MM.1S (cell line): ENCODE data around the gene CIDEC.

ENCODE experiments used
- DNase-seq: peaks from one replicate; pipeline ENCODE4 v3.0.0-alpha.2; 2015
- H2AFZ ChIP-seq: fragments of 300-600 bp; sonication (generic); 2 replicates; pipeline ENCODE4 v1.6.0; 2016; ENCODE audit warnings: antibody characterized with exemption, low read length
- H3F3A ChIP-seq: fragments of 300-600 bp; sonication (generic); 2 replicates; pipeline ENCODE4 v1.6.1; 2016; ENCODE audit warnings: mild to moderate bottlenecking, antibody characterized with exemption, low read length, moderate library complexity, mixed read lengths; ENCODE audit not compliant: insufficient read depth
- H3K27ac ChIP-seq: fragments of 300-600 bp; sonication (generic); 2 replicates; pipeline ENCODE4 v1.5.1; 2016; ENCODE audit warnings: mild to moderate bottlenecking, low read length
- H3K27me3 ChIP-seq: fragments of 300-600 bp; sonication (generic); replicated peaks from 2 replicates; pipeline ENCODE4 v1.6.0; 2016; ENCODE audit warnings: low read length; ENCODE audit not compliant: insufficient read depth
- H3K36me3 ChIP-seq: fragments of 300-600 bp; sonication (generic); replicated peaks from 2 replicates; pipeline ENCODE4 v1.6.1; 2016; ENCODE audit warnings: mild to moderate bottlenecking, low read length, mixed read lengths; ENCODE audit not compliant: insufficient read depth
- H3K4me1 ChIP-seq: fragments of 300-600 bp; sonication (generic); 2 replicates; pipeline ENCODE4 v1.6.1; 2016; ENCODE audit warnings: low read length, mixed read lengths
- H3K4me2 ChIP-seq: fragments of 300-600 bp; sonication (generic); 2 replicates; pipeline ENCODE4 v1.6.0; 2016; ENCODE audit warnings: low read depth, low read length
- H3K4me3 ChIP-seq: fragments of 300-600 bp; sonication (generic); 2 replicates; pipeline ENCODE4 v1.5.1; 2016; ENCODE audit warnings: low read length, mixed read lengths
- H3K79me2 ChIP-seq: fragments of 300-600 bp; sonication (generic); 2 replicates; pipeline ENCODE4 v1.6.1; 2016; ENCODE audit warnings: mixed run types, low read length, mixed read lengths
- H3K9ac ChIP-seq: fragments of 300-600 bp; sonication (generic); 2 replicates; pipeline ENCODE4 v1.6.1; 2016; ENCODE audit warnings: low read length, mixed read lengths
- H3K9me2 ChIP-seq: fragments of 300-600 bp; sonication (generic); replicated peaks from 2 replicates; pipeline ENCODE4 v1.6.1; 2016; ENCODE audit warnings: mild to moderate bottlenecking, low read length, mixed read lengths; ENCODE audit not compliant: insufficient read depth
- H3K9me3 ChIP-seq: fragments of 300-600 bp; sonication (generic); replicated peaks from 2 replicates; pipeline ENCODE4 v1.6.1; 2016; ENCODE audit warnings: mild to moderate bottlenecking, low read length, mixed read lengths; ENCODE audit not compliant: insufficient read depth
- H4K20me1 ChIP-seq: fragments of 300-600 bp; sonication (generic); 2 replicates; pipeline ENCODE4 v1.6.1; 2016; ENCODE audit warnings: mild to moderate bottlenecking, low read length, moderate library complexity, mixed read lengths; ENCODE audit not compliant: insufficient read depth
- EZH2 ChIP-seq: fragments of 300-600 bp; sonication (generic); optimal IDR thresholded peaks from 2 replicates; pipeline ENCODE3; 2017; ENCODE audit warnings: low read depth, mild to moderate bottlenecking, antibody characterized with exemption, low read length, mixed read lengths
- EZH2phosphoT487 ChIP-seq: fragments of 300-600 bp; sonication (generic); IDR thresholded peaks from 2 replicates; pipeline ENCODE4 v1.6.1; 2018; ENCODE audit warnings: antibody characterized with exemption, low read length
- TF ChIP-seq, protein P1 (sequence below): fragments of 300-600 bp; sonication (generic); IDR thresholded peaks from 2 replicates; pipeline ENCODE4 v1.5.1; 2016; ENCODE audit warnings: antibody characterized with exemption, low read length, mixed read lengths

The CIDEC gene

DNA sequence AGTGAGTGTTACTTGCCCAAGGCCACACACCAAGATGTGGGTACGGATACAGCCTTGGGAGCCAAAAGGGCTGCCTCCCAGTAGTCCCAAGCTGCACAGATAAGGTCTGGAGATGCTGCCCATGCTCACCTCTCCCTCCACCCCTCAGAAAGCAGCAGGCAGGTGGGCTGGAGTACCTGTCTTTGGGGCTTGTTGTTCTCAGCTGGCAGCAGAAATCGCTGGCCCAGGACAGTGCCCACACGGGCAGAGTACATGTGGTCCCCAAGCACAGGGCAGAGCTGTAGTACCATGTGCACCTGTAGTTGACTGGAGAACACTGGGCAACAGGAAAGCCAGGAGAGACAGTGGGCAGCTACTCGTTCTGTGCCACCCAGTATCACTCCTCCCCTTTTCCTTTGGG lies 41.2 kb downstream of the CIDEC start:
- Histone ChIP-seq H3K9me2 (no peaks in the 10 kb centered on the region), H3F3A (peaks cover 5% of the 10 kb centered on the region; the same call in 1 of the 2 replicates), H3K4me1 (no peaks in the 10 kb centered on the region), H3K9me3 (no peaks in the 10 kb centered on the region), H3K4me3 (no peak overlapping the region), H3K27me3 (no peaks in the 10 kb centered on the region), H3K27ac (no peak overlapping the region), H3K4me2 (no peak overlapping the region), H3K36me3 (no peaks in the 10 kb centered on the region), H3K79me2 (0 out of 2 replicates have a peak, but pooled peaks cover 13% of the 10 kb centered on the region), H2AFZ (no peak overlapping the region), H3K9ac (no peak overlapping the region), H4K20me1 (no peaks in the 10 kb centered on the region)
- TF ChIP-seq, protein P1, sequence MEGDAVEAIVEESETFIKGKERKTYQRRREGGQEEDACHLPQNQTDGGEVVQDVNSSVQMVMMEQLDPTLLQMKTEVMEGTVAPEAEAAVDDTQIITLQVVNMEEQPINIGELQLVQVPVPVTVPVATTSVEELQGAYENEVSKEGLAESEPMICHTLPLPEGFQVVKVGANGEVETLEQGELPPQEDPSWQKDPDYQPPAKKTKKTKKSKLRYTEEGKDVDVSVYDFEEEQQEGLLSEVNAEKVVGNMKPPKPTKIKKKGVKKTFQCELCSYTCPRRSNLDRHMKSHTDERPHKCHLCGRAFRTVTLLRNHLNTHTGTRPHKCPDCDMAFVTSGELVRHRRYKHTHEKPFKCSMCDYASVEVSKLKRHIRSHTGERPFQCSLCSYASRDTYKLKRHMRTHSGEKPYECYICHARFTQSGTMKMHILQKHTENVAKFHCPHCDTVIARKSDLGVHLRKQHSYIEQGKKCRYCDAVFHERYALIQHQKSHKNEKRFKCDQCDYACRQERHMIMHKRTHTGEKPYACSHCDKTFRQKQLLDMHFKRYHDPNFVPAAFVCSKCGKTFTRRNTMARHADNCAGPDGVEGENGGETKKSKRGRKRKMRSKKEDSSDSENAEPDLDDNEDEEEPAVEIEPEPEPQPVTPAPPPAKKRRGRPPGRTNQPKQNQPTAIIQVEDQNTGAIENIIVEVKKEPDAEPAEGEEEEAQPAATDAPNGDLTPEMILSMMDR, result no peak
- no peak for DNase-seq

DNA sequence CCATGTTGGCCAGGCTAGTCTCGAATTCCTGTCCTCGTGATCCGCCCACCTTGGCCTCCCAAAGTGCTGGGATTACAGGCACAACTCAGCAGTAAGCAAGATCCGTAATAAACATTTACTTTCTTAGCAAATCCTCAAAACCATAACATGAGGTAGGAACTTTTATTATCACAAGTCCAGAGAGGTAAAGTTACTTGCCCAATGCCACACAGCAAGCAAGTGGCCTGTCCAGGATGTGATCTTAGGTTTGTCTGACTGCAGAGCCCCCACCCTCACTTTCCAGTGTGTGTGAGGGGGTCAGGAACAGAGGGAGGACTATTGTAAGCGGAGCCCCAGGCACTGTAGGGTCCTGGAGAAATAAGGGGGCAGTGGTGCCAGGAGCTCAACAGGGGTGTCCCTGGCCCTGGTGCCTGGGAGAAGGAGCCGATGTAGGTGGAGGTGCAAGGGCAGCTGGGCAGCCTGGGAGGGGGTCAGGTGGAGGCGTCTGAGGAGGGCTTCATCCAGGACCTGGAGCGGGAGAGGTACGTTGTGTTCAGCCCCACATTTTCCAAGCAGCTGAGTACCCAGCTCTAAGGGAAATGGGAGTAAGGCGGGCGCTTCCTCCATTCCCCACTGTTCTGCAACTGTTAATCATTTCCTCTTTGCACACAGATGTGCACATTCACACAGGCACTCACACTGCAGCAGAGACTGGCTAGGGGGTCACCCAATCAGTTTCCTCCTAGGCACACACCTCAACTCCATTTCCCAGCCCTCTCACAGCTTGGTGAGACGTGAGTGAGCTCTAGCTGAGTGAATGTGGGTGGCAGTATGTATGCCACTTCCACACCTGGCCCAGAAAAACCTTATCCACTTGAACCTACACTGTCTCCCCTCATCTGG lies 42.1 kb downstream of the CIDEC start:
- Histone ChIP-seq H3F3A (no peaks in the 10 kb centered on the region), H3K27ac (no peak overlapping the region), H3K4me3 (no peak overlapping the region), H3K9me2 (no peaks in the 10 kb centered on the region), H3K9me3 (no peaks in the 10 kb centered on the region), H2AFZ (no peak overlapping the region), H4K20me1 (no peaks in the 10 kb centered on the region), H3K27me3 (no peaks in the 10 kb centered on the region), H3K79me2 (0 out of 2 replicates have a peak, but pooled peaks cover 6% of the 10 kb centered on the region), H3K4me1 (no peaks in the 10 kb centered on the region), H3K36me3 (no peaks in the 10 kb centered on the region), H3K9ac (no peak overlapping the region), H3K4me2 (no peak overlapping the region)
- DNase-seq, result no peak
- TF ChIP-seq EZH2 (no peak), EZH2phosphoT487 (no peak)
- TF ChIP-seq, protein P1, result no peak

DNA sequence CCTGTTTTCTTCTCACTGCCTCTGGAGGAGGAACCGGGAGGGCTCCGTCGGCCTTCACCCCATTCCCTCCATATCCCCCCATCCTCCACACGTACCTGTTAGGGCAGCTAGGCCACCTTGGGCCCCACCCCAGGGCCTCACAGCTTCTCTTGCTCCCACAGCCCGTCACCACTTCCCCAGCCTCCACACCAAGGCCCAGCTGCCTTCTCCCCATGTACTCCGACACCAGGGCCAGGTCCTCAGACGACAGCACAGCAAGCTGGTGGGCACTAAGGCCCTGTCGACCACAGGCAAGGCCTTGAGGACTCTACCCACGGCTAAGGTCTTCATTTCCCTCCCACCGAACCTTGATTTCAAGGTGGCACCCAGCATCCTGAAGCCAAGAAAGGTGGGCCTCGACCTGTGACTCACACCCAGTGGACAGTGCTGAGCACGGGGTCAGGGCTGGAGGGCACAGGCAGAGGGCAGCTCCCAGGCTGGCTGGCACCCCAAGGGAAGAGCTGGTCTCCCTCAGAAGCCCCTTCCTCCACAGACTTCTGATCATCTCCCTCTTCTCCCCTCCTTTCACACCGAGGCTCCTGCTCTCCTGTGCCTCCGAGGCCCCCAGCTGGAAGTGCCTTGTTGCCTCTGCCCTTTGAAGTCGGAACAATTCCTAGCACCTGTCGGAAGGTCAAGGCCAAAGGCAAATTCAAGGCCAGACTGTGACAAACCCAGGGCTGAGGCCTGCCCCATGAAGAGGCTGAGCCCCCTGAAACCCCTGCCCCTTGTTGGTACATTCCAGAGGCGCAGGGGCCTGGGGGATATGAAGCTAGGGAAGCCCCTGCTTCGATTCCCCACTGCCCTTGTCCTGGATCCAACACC lies 45.3 kb downstream of the CIDEC start:
- H3K9me3 ChIP-seq, result no peaks in the 10 kb centered on the region
- H3K79me2 ChIP-seq, result no peaks in the 10 kb centered on the region
- no peaks in the 10 kb centered on the region for H3K9me2 ChIP-seq
- no peaks in the 10 kb centered on the region for H4K20me1 ChIP-seq
- H3K36me3 ChIP-seq, result no peaks in the 10 kb centered on the region
- H3F3A ChIP-seq, result no peaks in the 10 kb centered on the region
- H3K27me3 ChIP-seq, result no peaks in the 10 kb centered on the region
- H3K4me3 ChIP-seq, result no peak overlapping the region
- H3K4me2 ChIP-seq, result no peak overlapping the region
- H3K9ac ChIP-seq, result no peak overlapping the region
- DNase-seq, result no peak
- H2AFZ ChIP-seq, result no peak overlapping the region
- TF ChIP-seq EZH2phosphoT487 (no peak), EZH2 (no peak)
- TF ChIP-seq, protein P1, result no peak
- no peaks in the 10 kb centered on the region for H3K4me1 ChIP-seq
- H3K27ac ChIP-seq, result no peak overlapping the region
